NAMALWA (cell line): ENCODE results near the gene CYS1.

Source experiments
- DNase-seq: peaks from one replicate; pipeline ENCODE4 v3.0.0-alpha.2; 2015; ENCODE audit warnings: low spot score

CYS1 gene

GRCh38 chr2:10071595-10071994, 8.6 kb downstream of the CYS1 start:
- no peak for DNase-seq

- no peak for DNase-seq
These were observed 9.0 kb downstream of the CYS1 start for GRCh38 chr2:10071176-10071575.

DNA sequence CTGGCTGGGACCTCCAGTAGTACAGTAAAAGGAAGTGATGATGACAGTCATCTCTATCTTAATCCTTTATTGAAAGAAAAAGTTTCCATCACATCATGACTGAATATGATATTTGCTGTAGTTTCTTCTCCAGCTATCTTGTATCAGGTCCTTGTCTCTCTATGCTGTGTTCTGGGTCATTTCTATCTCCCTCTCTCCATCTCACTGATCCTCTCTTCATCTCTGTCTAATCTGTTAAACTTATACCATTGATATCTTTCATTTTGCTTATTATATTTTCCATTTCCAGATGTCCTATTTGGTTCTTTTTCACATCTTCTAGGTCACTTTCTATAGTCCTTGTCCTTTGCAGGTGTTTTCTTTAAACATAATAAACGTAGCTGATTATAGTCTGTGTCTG, 12.3 kb downstream of the CYS1 start:
- no peak for DNase-seq

GRCh38 chr2:10067330-10067729, 12.9 kb downstream of the CYS1 start:
- no peak for DNase-seq

- DNase-seq, result no peak
These were observed 14.5 kb downstream of the CYS1 start for GRCh38 chr2:10065773-10066055.

- DNase-seq, result no peak
These were observed 15.1 kb downstream of the CYS1 start for GRCh38 chr2:10064932-10065772.

GRCh38 chr2:10063566-10063965, 16.6 kb downstream of the CYS1 start:
- no peak for DNase-seq

DNA sequence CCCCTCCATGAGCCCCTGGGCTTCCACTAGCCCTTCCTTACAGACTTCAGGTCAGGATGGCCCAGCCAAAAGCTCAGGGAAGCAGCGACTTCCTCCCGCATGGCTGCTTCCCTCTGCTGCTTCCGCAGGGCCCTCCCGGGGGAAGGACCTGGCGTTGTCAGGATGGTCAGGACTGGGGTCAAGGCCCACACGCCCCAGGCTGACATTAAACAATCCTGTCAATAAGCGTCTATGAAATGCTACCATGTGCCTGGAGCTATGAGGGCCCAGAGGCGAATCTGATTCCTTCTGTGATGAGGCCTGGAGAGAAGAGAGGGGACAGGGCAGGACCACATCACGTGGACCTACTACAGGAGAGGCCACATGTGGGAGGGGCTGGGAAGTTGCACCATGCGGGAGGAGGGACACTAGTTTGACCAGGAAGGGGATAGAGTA, 17.3 kb downstream of the CYS1 start:
- no peak for DNase-seq

DNA sequence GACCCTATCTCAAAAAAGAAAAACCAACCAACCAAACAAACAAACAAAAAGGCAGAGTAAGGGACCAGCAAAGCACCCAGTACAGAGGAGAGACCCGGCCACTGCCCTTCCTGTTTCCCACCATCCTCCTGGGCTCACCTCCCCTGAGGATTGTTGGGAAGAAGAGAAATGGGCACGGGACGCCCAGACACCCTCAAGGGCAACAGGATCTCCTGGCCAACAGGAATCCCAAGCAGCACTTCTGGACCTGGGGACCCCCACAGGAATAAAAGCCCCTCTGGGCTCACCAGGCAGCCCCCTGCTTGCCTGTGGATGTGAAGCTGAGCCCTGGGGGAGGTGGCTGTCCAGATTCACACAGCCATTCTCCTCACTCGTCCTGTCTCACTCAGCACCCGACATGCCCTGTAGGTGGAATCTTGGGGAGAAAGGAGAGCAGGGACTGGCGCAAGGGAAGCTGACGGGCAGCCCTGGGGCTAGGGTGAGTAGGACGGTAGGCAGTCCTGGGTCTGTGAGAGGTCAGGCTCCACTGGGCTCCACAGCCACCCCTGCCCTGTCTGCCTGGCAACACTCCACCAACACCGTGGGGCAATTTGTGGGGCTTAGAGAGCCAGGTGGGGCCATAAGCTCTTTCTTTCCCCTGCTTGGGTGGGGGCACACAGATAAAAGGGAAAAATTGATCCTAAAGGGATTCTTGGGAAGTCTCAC, 18.8 kb downstream of the CYS1 start:
- no peak for DNase-seq

GRCh38 chr2:10059552-10060335, 20.5 kb downstream of the CYS1 start:
- DNase-seq, result no peak

- DNase-seq, result no peak
These were observed 21.2 kb downstream of the CYS1 start for GRCh38 chr2:10059016-10059351.

DNA sequence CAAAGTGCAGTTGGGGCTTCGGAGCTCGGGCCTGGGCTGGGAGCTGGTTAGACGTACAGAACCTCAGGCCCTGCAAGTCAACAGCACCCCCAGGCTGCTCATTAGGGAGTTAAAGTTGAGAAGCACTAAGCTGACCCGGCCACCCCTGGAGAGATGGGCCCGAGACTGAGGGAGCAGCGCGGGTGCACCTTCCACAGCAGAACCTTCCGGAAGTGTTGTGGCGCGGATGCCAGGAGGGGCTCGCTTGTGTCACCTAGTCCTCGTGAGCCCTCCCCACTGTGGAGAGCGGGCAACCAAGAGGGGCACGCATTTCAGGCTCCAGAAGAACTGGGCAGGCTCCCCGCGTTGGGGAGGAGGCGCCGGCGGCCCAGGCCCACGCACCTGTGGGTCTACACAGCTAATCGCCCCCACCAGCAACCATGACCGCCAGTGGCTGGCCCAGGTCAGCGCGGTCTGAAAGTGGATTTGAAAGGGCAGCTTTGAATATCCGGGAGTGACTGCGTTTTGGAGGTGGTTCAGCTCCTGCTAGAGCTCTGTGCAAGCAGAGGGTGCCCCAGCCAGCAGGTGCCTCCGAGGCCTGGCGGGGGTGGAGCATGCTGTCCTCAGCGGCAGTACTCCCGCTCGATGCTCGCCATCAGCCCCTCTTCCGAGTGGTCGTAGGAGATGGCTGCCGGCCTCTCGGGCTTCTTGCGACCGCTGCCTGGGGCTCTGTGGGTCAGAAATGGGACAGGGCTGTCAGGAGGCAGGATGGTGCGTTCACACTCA, 21.8 kb downstream of the CYS1 start:
- DNase-seq, result no peak

- DNase-seq, result no peak
These were observed 22.7 kb downstream of the CYS1 start for GRCh38 chr2:10057231-10058107.

- no peak for DNase-seq
These were observed 23.8 kb downstream of the CYS1 start for GRCh38 chr2:10056439-10056838.

GRCh38 chr2:10054976-10055375, 25.2 kb downstream of the CYS1 start:
- no peak for DNase-seq

DNA sequence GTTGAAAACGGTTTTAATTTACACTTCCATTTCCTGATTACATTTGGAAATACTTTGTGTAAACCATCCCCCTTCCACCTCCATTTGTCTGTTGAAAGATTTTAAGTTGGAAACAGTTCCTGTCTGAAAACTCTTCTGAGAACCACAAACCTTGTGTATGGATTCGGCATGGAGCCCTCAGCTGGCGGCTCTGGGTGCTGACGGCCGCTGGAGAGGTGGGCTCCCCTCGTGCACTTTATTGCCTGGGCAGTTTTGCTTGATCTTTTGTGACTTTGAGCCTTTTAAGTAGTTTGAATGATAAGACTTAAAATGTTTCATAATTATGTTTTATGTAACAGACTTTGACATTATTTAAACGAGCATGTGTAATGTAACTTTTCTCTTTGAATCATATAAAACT, 25.8 kb downstream of the CYS1 start:
- DNase-seq, result no peak

DNA sequence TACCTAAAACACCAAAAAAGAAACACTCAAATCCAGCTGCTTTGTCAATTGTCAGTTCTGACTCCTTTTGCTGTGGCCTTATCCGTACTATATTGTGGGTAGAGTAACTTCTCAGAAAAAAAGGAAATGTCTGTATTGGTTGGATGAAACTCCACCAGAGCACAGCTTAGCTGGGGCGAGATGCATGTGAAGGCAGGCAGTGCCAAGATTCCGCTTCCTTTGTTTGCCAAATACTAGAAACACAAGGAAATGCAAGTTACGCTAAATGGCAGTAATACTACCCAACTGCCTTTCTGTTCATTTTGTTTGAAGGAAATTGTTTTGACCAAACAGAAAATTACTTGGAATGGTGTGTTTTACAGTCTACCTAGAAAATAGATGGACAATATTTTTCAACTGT, 26.9 kb downstream of the CYS1 start:
- DNase-seq, result no peak

DNA sequence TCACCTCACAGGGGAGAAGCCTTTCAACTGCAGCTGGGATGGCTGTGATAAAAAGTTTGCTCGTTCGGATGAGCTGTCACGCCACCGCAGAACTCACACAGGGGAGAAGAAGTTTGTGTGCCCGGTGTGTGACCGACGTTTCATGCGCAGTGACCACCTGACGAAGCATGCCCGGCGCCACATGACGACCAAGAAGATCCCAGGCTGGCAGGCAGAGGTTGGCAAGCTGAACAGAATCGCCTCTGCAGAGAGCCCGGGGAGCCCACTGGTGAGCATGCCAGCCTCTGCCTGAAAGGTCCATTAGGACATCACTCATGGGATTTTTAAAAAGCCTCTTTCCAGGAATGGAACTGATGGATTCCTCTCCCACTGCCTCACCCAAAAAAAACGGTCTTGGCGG, 28.0 kb downstream of the CYS1 start:
- DNase-seq, result no peak

DNA sequence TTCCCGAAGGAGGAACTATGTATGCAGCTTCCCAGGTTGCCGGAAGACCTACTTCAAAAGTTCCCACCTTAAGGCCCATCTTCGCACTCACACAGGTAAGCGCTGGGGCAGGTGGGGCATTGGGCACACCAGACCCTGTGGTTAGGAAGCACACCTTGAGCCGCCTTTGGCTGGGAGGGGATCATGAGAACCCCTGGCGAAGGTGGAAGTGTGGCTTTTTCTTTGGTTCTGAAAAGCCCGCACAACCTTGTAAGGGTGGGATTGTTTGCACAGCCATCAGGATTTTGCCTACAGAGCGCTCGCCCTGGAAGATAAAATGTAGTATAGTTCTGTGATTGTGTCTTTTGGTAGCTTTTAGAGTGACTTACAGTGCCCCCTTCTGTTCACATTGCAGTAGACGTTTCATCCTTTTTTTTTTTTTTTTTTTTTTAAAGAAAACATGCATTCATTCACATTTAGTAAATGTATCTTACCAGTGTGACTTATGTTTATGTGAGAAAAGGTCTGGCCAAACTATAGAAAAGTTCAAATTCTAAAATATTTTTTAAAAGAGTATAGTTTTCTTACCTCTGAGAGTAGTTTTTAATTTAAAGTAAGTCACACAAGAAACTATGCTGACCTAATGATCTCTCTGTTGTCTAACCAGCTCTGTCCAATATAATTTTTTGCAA, 31.6 kb downstream of the CYS1 start:
- peak; percentile 63 for DNase-seq

DNA sequence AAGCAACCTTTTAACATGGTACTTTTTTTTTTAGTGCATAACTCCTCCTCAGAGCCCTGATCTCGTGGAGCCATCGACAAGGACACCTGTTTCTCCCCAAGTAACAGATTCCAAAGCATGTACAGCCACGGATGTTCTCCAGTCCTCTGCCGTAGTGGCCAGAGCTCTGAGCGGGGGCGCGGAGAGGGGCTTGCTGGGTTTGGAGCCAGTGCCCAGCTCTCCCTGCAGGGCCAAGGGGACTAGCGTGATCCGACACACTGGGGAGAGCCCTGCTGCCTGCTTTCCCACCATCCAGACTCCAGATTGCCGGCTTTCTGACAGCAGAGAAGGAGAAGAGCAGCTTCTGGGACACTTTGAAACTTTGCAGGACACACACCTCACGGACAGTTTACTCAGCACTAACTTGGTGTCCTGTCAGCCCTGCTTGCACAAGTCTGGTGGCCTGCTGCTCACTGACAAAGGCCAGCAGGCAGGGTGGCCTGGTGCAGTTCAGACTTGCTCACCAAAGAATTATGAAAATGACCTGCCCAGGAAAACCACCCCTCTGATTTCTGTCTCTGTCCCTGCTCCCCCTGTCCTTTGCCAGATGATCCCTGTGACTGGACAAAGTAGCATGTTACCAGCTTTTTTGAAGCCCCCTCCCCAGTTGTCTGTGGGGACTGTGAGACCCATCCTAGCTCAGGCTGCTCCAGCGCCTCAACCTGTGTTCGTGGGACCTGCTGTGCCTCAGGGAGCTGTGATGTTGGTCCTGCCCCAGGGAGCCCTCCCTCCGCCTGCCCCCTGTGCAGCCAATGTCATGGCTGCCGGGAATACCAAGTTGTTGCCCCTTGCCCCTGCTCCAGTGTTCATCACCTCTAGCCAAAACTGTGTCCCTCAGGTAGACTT, 32.4 kb downstream of the CYS1 start:
- no peak for DNase-seq
